HG02938 (cell line): ENCODE measurements around the gene RBMS1.

Source experiments
- ATAC-seq: cut with Tn5 transposase; IDR thresholded peaks from one replicate; pipeline ENCODE4 v1.9.1; 2021; ENCODE audit warnings: mild to moderate bottlenecking, moderate library complexity; ENCODE audit not compliant: unreplicated experiment

RBMS1 gene

GRCh38 chr2:160411955-160412354 is 81.7 kb downstream of the RBMS1 start:
- no peak for ATAC-seq

DNA sequence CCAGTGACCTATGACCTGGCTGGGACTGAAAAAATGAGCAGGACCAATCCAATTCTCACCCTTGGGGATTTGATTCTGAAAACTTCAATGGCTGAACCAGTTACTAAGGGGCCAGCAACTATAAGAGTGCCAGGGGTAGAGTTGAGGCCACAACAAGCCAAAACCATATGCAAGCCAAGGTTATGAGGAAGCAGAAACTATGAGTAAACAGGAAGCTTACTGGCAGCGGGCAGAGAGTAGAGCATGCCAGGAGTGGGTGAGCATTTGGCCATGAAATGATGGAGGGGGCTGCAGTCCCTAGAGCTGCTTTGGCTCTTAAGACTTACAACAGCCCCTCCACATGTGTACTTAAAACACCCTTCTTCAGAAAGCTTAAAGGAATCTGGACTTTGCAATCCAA is 82.4 kb downstream of the RBMS1 start:
- no peak for ATAC-seq

GRCh38 chr2:160409480-160409879 is 84.1 kb downstream of the RBMS1 start:
- no peak for ATAC-seq

DNA sequence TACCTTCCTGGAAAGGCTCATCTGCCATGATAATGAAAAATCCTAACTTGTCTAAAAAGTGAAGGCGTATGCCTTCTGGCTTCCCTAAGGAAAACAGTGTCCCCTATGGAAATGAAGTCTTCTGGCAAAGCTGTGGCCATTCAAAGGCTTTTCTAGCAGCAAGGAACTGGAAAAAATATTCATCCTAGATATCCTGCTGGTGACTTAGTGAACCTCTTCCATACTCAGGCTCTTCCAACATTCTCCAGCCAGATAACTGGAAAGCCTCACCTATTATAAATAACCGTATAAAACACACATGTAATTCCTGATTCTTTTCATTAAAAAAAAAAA is 84.7 kb downstream of the RBMS1 start:
- ATAC-seq = no peak

DNA sequence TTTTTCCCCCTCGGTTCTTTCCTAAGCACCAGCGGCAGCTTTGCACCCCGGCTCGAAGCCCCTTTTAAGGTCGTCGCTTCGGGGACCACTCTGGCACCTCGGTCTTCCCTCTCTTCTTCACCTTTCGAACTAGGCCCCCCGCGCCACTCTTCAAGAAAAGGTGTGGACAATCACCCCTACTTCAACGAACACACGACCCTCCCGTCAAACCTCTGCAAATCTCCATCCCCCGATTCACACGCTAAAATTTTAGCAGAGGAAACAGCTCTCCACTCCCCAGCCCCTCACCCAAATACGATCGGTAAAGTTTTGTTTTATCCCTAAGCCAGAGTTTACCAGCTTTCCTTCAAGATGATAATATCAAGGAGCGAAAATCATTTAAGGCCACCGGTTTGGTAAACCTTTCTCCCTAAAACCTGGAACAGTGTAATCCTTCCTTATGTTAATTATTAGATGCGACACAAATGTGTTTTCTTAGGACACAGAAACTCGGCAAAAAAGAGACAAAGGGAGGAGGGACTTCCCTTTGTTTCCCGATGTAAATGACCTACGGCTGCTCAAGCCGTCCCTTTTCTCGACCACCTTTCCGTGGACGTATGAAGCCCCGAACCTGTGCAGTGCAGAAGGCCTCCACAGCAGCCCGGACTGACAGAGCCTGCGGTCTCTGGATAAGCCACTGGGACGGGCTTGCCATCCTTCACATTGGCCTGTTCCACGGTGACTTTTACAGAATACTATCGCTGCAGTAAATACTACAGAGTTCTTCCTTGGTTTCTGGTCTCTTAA is 85.2 kb downstream of the RBMS1 start:
- no peak for ATAC-seq

- ATAC-seq = peak; percentile 47
Measured at GRCh38 chr2:160407393-160408172, 86.0 kb downstream of the RBMS1 start.

DNA sequence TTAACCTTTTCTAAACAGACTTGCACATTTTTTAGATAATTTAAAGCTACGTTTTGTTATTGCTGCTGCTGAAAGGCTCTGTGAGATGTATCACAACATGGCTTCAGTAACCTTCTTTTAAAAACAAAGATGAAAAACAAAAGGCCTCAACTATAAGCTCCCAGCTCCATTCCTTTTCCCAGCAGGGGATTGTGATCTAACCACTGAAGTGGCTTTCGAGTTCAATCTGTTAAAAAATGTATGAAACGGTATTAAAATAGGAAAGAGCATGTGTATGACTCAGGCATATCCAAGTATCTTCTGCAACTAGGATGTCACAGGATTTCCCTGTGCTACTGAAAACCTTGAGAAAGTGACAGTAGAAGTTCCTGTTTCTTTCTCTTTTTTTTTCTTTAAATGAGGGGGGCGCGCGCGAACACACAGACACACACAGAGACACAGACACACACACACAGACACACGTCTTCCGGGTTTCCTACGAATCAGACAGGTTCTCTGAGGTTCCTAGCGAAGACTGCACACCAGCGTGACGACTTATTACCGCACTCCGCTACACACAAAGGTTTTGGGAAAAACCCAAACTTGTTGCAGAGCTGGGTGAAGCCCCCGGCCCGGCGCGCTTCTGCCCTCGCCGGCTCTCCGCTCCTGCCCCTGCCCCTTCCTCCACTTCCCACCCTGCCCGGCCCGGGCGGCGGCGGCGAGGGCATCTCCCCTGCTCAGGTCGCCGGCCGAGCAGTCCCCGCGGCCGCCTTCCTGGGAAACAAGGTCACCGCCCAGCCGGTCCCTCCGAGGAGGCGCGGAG is 86.8 kb downstream of the RBMS1 start:
- peak; percentile 65 for ATAC-seq

- no peak for ATAC-seq
Measured at GRCh38 chr2:160405077-160405867, 88.3 kb downstream of the RBMS1 start.

DNA sequence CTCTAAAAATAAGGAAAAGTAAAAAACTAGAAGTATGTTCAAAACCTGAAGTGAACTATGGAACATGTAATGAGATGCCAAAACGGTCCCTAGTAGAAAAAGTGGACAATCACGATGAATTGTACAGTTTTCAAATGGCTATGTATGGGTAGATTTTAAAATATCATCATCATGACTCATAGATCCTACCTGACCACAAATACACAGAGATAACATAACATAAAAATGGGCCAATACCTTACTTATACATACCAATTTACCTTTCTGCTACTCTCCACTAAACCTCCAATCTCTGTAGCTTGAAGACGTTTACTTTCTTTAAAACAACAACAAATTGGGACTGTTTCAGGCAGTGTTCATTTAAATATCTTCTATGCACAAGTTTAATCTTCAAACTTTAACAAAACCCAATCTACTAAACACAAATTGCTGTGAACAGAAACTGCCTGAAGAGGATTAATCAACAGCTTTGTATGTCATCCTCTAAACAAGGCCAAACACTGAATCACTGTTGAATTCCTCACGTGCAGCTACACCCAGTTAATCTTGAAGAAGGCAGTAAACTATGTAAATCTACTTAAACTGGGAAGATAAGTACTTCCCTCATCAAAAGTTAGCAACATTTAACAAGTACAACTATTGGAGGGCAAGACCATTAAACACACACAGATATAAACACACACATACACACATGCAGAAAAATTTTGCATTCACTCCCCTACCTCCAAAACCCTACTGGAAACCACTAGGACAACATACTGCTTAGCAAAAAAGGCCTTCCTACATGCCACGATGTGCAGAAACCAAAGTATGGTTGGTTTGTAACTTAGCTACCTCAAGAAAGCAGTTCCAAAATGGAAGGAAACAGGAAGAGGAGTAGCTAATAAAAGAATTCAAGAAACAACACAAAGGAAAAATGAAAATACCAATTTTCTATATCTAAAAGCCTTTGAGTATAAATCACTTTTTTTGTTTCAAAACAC is 90.3 kb downstream of the RBMS1 start:
- ATAC-seq = no peak

DNA sequence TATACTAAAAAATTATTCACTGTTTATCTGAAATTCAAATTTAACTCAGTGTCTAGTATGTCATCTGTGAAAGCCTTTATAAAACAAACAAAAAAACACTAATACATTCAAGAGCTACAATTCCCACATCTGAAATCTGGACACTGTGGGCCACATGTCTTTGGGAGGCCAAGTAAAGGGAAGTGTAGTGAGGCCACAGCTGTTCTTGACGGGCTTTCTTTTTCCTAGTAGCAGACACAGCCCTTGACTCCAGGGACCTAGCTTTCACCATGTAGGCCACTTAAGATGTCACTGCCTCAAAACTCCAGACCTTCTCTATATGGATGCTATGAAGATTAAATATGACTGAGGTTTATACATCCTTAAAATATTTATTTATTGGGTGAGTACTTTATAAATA is 91.1 kb downstream of the RBMS1 start:
- ATAC-seq = no peak

DNA sequence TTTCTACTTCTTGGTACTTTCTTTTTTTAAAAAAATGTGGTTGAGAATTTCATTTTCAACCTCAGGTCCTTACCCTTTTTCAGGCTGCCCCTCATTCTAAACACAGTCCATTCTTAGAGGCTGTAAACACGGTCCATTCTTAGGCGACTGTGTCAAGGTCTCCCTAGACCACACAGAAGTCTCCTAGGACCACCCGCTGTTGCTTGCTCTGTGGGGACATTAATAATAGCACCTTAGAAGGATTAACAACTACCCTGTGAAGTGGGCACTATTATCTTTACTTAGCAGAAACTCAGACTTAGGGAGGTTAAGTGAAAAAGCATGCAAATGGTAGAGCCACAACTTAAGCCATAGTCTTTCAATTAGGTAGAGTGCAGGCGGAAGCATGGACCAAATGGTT is 91.7 kb downstream of the RBMS1 start:
- peak; percentile 42 for ATAC-seq

GRCh38 chr2:160399880-160400279 is 93.7 kb downstream of the RBMS1 start:
- ATAC-seq = no peak

GRCh38 chr2:160397530-160397865 is 96.1 kb downstream of the RBMS1 start:
- no peak for ATAC-seq

GRCh38 chr2:160394153-160394552 is 99.5 kb downstream of the RBMS1 start:
- peak; percentile 100 for ATAC-seq

DNA sequence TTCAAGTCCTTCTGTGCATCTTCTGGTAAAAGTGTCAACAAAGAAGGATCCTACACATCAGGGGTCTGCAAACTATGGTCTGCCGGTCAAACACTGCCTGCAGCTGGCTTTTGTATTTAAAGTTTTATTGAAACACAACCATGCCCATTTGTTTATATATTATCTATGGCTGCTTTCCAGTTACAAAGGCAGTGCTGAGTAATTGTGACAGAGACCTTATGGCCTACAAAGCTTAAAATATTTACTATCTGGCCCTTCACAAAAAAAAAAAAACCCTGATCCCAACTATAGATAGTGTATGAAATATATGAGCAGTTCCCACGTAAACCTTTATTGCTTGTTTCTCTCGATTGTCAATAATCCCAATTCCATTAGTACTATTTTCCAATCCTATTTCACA is 101.4 kb downstream of the RBMS1 start:
- no peak for ATAC-seq

- no peak for ATAC-seq
Measured at GRCh38 chr2:160390544-160391455, 102.8 kb downstream of the RBMS1 start.

GRCh38 chr2:160389875-160390274 is 103.7 kb downstream of the RBMS1 start:
- ATAC-seq = no peak

GRCh38 chr2:160388464-160389263 is 104.9 kb downstream of the RBMS1 start:
- ATAC-seq = no peak
